ENCODE measurements around the gene NOL6.

GRCh38 chr9:33476503-33476902, 2.8 kb upstream of the NOL6 start:
- no peak for TF ChIP-seq POLR2A (IDR thresholded peaks at IDR 0.05; ENCODE audit: low read depth, low read length)
- no peak for TF ChIP-seq TAF1 (IDR thresholded peaks at IDR 0.05; ENCODE audit: low read depth, low read length)
- no peak for TF ChIP-seq POLR2AphosphoS5 (IDR thresholded peaks at IDR 0.05; ENCODE audit: low read depth, low read length)
- TF ChIP-seq SPI1 (IDR thresholded peaks at IDR 0.05; ENCODE audit: low read depth, low read length) = no peak
- TF ChIP-seq PAX5 (IDR thresholded peaks at IDR 0.05; ENCODE audit: insufficient read depth, low read length, severe bottlenecking) = no peak
